GM19099 (cell line): ENCODE data around the gene TBC1D8.

Source experiments
- POLR2A ChIP-seq: IDR thresholded peaks from 3 replicates; pipeline ENCODE4 v1.6.1; 2011; ENCODE audit warnings: low read depth; ENCODE audit not compliant: insufficient read length; ENCODE audit errors: extremely low read depth

TBC1D8 gene

GRCh38 chr2:101040072-101040471 lies 111.1 kb downstream of the TBC1D8 start:
- TF ChIP-seq POLR2A, result no peak

- no peak for TF ChIP-seq POLR2A
Observed at GRCh38 chr2:101038455-101039255, 112.5 kb downstream of the TBC1D8 start.

GRCh38 chr2:101037161-101037755 lies 113.9 kb downstream of the TBC1D8 start:
- no peak for TF ChIP-seq POLR2A

- no peak for TF ChIP-seq POLR2A
Observed at GRCh38 chr2:101036562-101036961, 114.6 kb downstream of the TBC1D8 start.

- TF ChIP-seq POLR2A, result no peak
Observed at GRCh38 chr2:101032084-101032776, 119.0 kb downstream of the TBC1D8 start.

GRCh38 chr2:101030866-101031554 lies 120.2 kb downstream of the TBC1D8 start:
- no peak for TF ChIP-seq POLR2A

- no peak for TF ChIP-seq POLR2A
Observed at GRCh38 chr2:101027852-101028251, 123.3 kb downstream of the TBC1D8 start.

- no peak for TF ChIP-seq POLR2A
Observed at GRCh38 chr2:101026923-101027469, 124.2 kb downstream of the TBC1D8 start.

GRCh38 chr2:101026253-101026701 lies 124.9 kb downstream of the TBC1D8 start:
- TF ChIP-seq POLR2A, result no peak

- TF ChIP-seq POLR2A, result no peak
Observed at GRCh38 chr2:101025561-101025960, 125.6 kb downstream of the TBC1D8 start.

- TF ChIP-seq POLR2A, result no peak
Observed at GRCh38 chr2:101023327-101024107, 127.7 kb downstream of the TBC1D8 start.

- TF ChIP-seq POLR2A, result no peak
Observed at GRCh38 chr2:101022221-101022620, 129.0 kb downstream of the TBC1D8 start.

- TF ChIP-seq POLR2A, result no peak
Observed at GRCh38 chr2:101018934-101019333, 132.2 kb downstream of the TBC1D8 start.

- TF ChIP-seq POLR2A, result no peak
Observed at GRCh38 chr2:101017371-101017770, 133.8 kb downstream of the TBC1D8 start.

GRCh38 chr2:101014264-101014857 lies 136.8 kb downstream of the TBC1D8 start:
- TF ChIP-seq POLR2A, result no peak
